GM12892 (cell line): ENCODE data around the gene SCFD2.

Experiments used
- POLR2A ChIP-seq: IDR thresholded peaks from 2 replicates; pipeline ENCODE4 v1.6.1; 2011; ENCODE audit warnings: low read depth, low read length, control low read depth
- POLR2AphosphoS5 ChIP-seq: IDR thresholded peaks from 2 replicates; pipeline ENCODE4 v1.6.1; 2011; ENCODE audit warnings: low read depth, low read length, control low read depth
- TAF1 ChIP-seq: IDR thresholded peaks from 2 replicates; pipeline ENCODE4 v1.6.1; 2011; ENCODE audit warnings: low read depth, mild to moderate bottlenecking, control low read depth, low read length, borderline replicate concordance

DNA sequence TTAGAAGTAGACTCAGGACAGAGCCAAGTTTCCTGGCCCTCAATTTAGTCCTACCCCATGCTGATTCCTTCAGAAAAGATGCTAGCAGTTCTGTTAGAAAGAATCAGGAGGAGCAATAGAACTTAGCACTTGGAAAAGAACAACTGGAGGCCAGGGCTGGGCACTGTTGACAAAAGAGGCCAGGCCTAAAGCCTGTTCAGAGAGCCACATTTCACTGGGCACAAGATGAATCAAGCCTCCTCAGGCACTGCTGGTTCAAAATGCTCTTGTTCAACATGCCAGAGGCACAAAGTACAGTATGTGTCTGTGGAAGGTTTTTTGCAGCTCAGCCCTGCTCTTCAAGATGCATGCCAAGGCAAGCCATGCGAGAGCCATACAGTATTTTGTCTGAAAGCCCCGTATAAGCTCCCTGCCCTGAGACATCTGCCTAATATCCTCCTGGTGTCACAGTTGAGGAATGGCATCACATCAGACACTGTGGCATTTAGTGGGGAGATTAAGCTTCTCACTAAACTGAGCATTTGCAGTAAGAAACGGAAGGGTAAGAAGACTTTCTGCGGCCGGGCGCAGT lies 450.0 kb downstream of the SCFD2 start:
- TF ChIP-seq POLR2AphosphoS5 (no peak), POLR2A (no peak), TAF1 (no peak)
